ENCODE results near the gene C2orf74.
"Not testable (repeated sequence)": the region's sequence is repeated elsewhere in the genome, so short reads cannot be mapped to it uniquely, and the experiment has no call there.

The C2orf74 gene

GRCh38 chr2:61180686-61181085 is 18.7 kb downstream of the C2orf74 start:
- no peak for ATAC-seq
- peaks cover 68% of the 10 kb centered on the region for H3K4me1 Mint-ChIP-seq
- H3K4me3 Mint-ChIP-seq, result peak overlapping the region; percentile 76
- H3K9me3 Mint-ChIP-seq, result no peaks in the 10 kb centered on the region
- peaks cover 82% of the 10 kb centered on the region for H3K36me3 Mint-ChIP-seq
- DNase-seq (ENCODE audit: low spot score in 2 of 2), result no peak
- peak overlapping the region; percentile 91 for H3K27ac Mint-ChIP-seq

GRCh38 chr2:61181382-61182058 is 19.5 kb downstream of the C2orf74 start:
- Mint-ChIP-seq H3K36me3 (peaks cover 90% of the 10 kb centered on the region), H3K4me3 (peak overlapping the region; percentile 76), H3K9me3 (no peaks in the 10 kb centered on the region), H3K27ac (peak overlapping the region; percentile 91), H3K4me1 (peaks cover 61% of the 10 kb centered on the region)
- no peak for ATAC-seq
- no peak for DNase-seq (ENCODE audit: low spot score in 2 of 2)

- H3K27ac Mint-ChIP-seq, result peak overlapping the region; percentile 91
- DNase-seq (ENCODE audit: low spot score in 2 of 2), result no peak
- peak overlapping the region; percentile 76 for H3K4me3 Mint-ChIP-seq
- H3K36me3 Mint-ChIP-seq, result peaks cover 95% of the 10 kb centered on the region
- H3K9me3 Mint-ChIP-seq, result no peaks in the 10 kb centered on the region
- no peak for ATAC-seq
- peaks cover 59% of the 10 kb centered on the region for H3K4me1 Mint-ChIP-seq
Observed at GRCh38 chr2:61182059-61182383, 20.0 kb downstream of the C2orf74 start.

GRCh38 chr2:61183795-61184194 is 21.8 kb downstream of the C2orf74 start:
- H3K27ac Mint-ChIP-seq, result peak overlapping the region; percentile 49
- ATAC-seq (no peak), DNase-seq (ENCODE audit: low spot score in 2 of 2) (no peak)
- peaks cover 51% of the 10 kb centered on the region for H3K4me1 Mint-ChIP-seq
- H3K9me3 Mint-ChIP-seq, result no peaks in the 10 kb centered on the region
- no peak overlapping the region for H3K4me3 Mint-ChIP-seq
- H3K36me3 Mint-ChIP-seq, result peaks cover 100% of the 10 kb centered on the region

GRCh38 chr2:61184263-61184662 is 22.3 kb downstream of the C2orf74 start:
- ATAC-seq (no peak), DNase-seq (ENCODE audit: low spot score in 2 of 2) (no peak)
- H3K27ac Mint-ChIP-seq, result peak overlapping the region; percentile 49
- peaks cover 100% of the 10 kb centered on the region for H3K36me3 Mint-ChIP-seq
- H3K4me3 Mint-ChIP-seq, result no peak overlapping the region
- peaks cover 47% of the 10 kb centered on the region for H3K4me1 Mint-ChIP-seq
- no peaks in the 10 kb centered on the region for H3K9me3 Mint-ChIP-seq

- H3K9me3 Mint-ChIP-seq, result no peaks in the 10 kb centered on the region
- peak in 1 of 2 donors; percentile 38 for DNase-seq (ENCODE audit: low spot score in 2 of 2)
- peaks cover 100% of the 10 kb centered on the region for H3K36me3 Mint-ChIP-seq
- no peak for ATAC-seq
- H3K27ac Mint-ChIP-seq, result peak overlapping the region; percentile 66
- peaks cover 37% of the 10 kb centered on the region for H3K4me1 Mint-ChIP-seq
- H3K4me3 Mint-ChIP-seq, result no peak overlapping the region
Observed at GRCh38 chr2:61185231-61185728, 23.3 kb downstream of the C2orf74 start.

GRCh38 chr2:61187085-61187484 is 25.1 kb downstream of the C2orf74 start:
- DNase-seq (ENCODE audit: low spot score in 2 of 2) (no peak), ATAC-seq (no peak)
- Mint-ChIP-seq H3K4me3 (no peak overlapping the region), H3K27ac (no peak overlapping the region), H3K4me1 (peaks cover 19% of the 10 kb centered on the region), H3K36me3 (peaks cover 96% of the 10 kb centered on the region), H3K9me3 (no peaks in the 10 kb centered on the region)

GRCh38 chr2:61193670-61194561 is 31.9 kb downstream of the C2orf74 start:
- Mint-ChIP-seq H3K36me3 (peaks cover 68% of the 10 kb centered on the region), H3K4me1 (no peaks in the 10 kb centered on the region), H3K4me3 (no peak overlapping the region), H3K27ac (peak overlapping the region; percentile 60), H3K9me3 (no peaks in the 10 kb centered on the region)
- ATAC-seq, result peak; percentile 61
- no peak for DNase-seq (ENCODE audit: low spot score in 2 of 2)

GRCh38 chr2:61194646-61195045 is 32.7 kb downstream of the C2orf74 start:
- peaks cover 68% of the 10 kb centered on the region for H3K36me3 Mint-ChIP-seq
- not testable (repeated sequence) for ATAC-seq; H3K27ac Mint-ChIP-seq; DNase-seq (ENCODE audit: low spot score in 2 of 2); H3K4me1 Mint-ChIP-seq; H3K9me3 Mint-ChIP-seq; H3K4me3 Mint-ChIP-seq

- H3K4me3 Mint-ChIP-seq, result no peak overlapping the region
- ATAC-seq (no peak), DNase-seq (ENCODE audit: low spot score in 2 of 2) (no peak)
- H3K9me3 Mint-ChIP-seq, result no peaks in the 10 kb centered on the region
- no peaks in the 10 kb centered on the region for H3K4me1 Mint-ChIP-seq
- H3K36me3 Mint-ChIP-seq, result peaks cover 68% of the 10 kb centered on the region
- H3K27ac Mint-ChIP-seq, result no peak overlapping the region
Observed at GRCh38 chr2:61196671-61197070, 34.7 kb downstream of the C2orf74 start.

- DNase-seq (ENCODE audit: low spot score in 2 of 2) (no peak), ATAC-seq (no peak)
- Mint-ChIP-seq H3K36me3 (peaks cover 97% of the 10 kb centered on the region), H3K9me3 (no peaks in the 10 kb centered on the region), H3K4me1 (no peaks in the 10 kb centered on the region), H3K4me3 (no peak overlapping the region), H3K27ac (no peak overlapping the region)
Observed at GRCh38 chr2:61205132-61205531, 43.1 kb downstream of the C2orf74 start.

- peaks cover 89% of the 10 kb centered on the region for H3K36me3 Mint-ChIP-seq
- no peak overlapping the region for H3K27ac Mint-ChIP-seq
Observed at GRCh38 chr2:61210332-61210981, 48.5 kb downstream of the C2orf74 start.

GRCh38 chr2:61214171-61214570 is 52.2 kb downstream of the C2orf74 start:
- peak overlapping the region; percentile 26 for H3K27ac Mint-ChIP-seq
- H3K36me3 Mint-ChIP-seq, result peaks cover 82% of the 10 kb centered on the region
- DNase-seq (ENCODE audit: low spot score in 2 of 2), result no peak

More at GRCh38 chr2:61210332-61210981, 48.5 kb downstream of the C2orf74 start:
- no peaks in the 10 kb centered on the region for H3K4me1 Mint-ChIP-seq
- no peak for DNase-seq (ENCODE audit: low spot score in 2 of 2)
- no peak for ATAC-seq
- H3K4me3 Mint-ChIP-seq, result no peak overlapping the region
- no peaks in the 10 kb centered on the region for H3K9me3 Mint-ChIP-seq

More at GRCh38 chr2:61214171-61214570, 52.2 kb downstream of the C2orf74 start:
- Mint-ChIP-seq H3K4me1 (no peaks in the 10 kb centered on the region), H3K4me3 (no peak overlapping the region), H3K9me3 (no peaks in the 10 kb centered on the region)
- no peak for ATAC-seq
